GM12873 (cell line): ENCODE data around the gene CSPG4.

Experiments
- CTCF ChIP-seq: IDR thresholded peaks from 2 replicates; pipeline ENCODE4 v1.5.1; 2012; ENCODE audit warnings: low read depth, mild to moderate bottlenecking, moderate library complexity, low read length, control low read depth; ENCODE audit not compliant: insufficient read depth; ENCODE audit errors: missing control alignments

CSPG4 gene

GRCh38 chr15:75649848-75650247 is 62.8 kb downstream of the CSPG4 start:
- no peak for TF ChIP-seq CTCF

- no peak for TF ChIP-seq CTCF
These were observed 63.4 kb downstream of the CSPG4 start for GRCh38 chr15:75649045-75649761.

GRCh38 chr15:75648156-75649000 is 64.3 kb downstream of the CSPG4 start:
- no peak for TF ChIP-seq CTCF

GRCh38 chr15:75647370-75648155 is 65.1 kb downstream of the CSPG4 start, which contains the start of gene SNX33:
Gene SNX33 (plus strand): TSS chr15:75647912. CDS start chr15:75649103, 1,191 bp downstream.
- peak; percentile 65 for TF ChIP-seq CTCF

- no peak for TF ChIP-seq CTCF
These were observed 65.7 kb downstream of the CSPG4 start for GRCh38 chr15:75646944-75647364.

- TF ChIP-seq CTCF, result no peak
These were observed 66.3 kb downstream of the CSPG4 start for GRCh38 chr15:75646112-75646943.
